ENCODE measurements around the gene EZR. TPM values are rescaled to one million over a fixed set of nuclear protein-coding genes. Genes with fewer than 3 reads are reported as not detected.

Gene EZR
- total and polyA plus RNA-seq, 10 of the 15 experiments (the other 5 are each of a cell fraction or from before 2014, with no cell fraction given) = 79.1 to 282 (median 161) TPM

- intact Hi-C loops (cut with micrococcal nuclease; ENCODE audit: unreplicated experiment) (loop anchor here (5.0 kb wide), 1 partner anchor 71 kb away; no protein-coding TSS in a partner anchor), in situ Hi-C loops (cut with MboI) (no loop called here)
- Histone ChIP-seq H4K20me1 (ENCODE audit: control insufficient read depth, insufficient read depth) (no peaks in the 10 kb centered on the region; the same call in 1 of the 2 replicates), H3K36me3 (ENCODE audit: control insufficient read depth in 2 of 2, insufficient read depth in 2 of 2, low read length in 1 of 2) (peaks cover 56 to 58% of the 10 kb centered on the region in 2 experiments), H3K27me3 (replicated peaks in 1 of 2; ENCODE audit: control insufficient read depth in 2 of 2, insufficient read depth in 2 of 2, low read length in 1 of 2) (no peaks in the 10 kb centered on the region), H3K9me3 (replicated peaks; ENCODE audit: control insufficient read depth, insufficient read depth, low read length) (no peaks in the 10 kb centered on the region), H3K9ac (ENCODE audit: control insufficient read depth, insufficient read depth, low read length) (no peak overlapping the region), H2AFZ (ENCODE audit: control insufficient read depth, low read depth, low read length) (no peak overlapping the region), H3K27ac (ENCODE audit: control insufficient read depth, insufficient read depth) (no peak overlapping the region), H3K4me1 (ENCODE audit: control insufficient read depth, insufficient read depth, low read length) (no peaks in the 10 kb centered on the region), H3K4me3 (no peak overlapping the region), H3K4me2 (ENCODE audit: control insufficient read depth, insufficient read depth) (no peak overlapping the region), H3K79me2 (ENCODE audit: control insufficient read depth, insufficient read depth, low read length) (peaks cover 2% of the 10 kb centered on the region)
- TF ChIP-seq, protein P1, sequence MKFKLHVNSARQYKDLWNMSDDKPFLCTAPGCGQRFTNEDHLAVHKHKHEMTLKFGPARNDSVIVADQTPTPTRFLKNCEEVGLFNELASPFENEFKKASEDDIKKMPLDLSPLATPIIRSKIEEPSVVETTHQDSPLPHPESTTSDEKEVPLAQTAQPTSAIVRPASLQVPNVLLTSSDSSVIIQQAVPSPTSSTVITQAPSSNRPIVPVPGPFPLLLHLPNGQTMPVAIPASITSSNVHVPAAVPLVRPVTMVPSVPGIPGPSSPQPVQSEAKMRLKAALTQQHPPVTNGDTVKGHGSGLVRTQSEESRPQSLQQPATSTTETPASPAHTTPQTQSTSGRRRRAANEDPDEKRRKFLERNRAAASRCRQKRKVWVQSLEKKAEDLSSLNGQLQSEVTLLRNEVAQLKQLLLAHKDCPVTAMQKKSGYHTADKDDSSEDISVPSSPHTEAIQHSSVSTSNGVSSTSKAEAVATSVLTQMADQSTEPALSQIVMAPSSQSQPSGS (IDR thresholded peaks at IDR 0.05; ENCODE audit: low read length) = no peak
- TF ChIP-seq MXI1 (IDR thresholded peaks at IDR 0.05; ENCODE audit: low read depth, low read length) (no peak), SMARCA5 (IDR thresholded peaks at IDR 0.05) (no peak), RAD21 (IDR thresholded peaks at IDR 0.05; ENCODE audit: insufficient read depth, low read depth, low read length) (no peak), BHLHE40 (IDR thresholded peaks at IDR 0.05; ENCODE audit: borderline replicate concordance in 1 of 2, low read depth in 2 of 2, low read length in 1 of 2) (no peak), SUZ12 (IDR thresholded peaks at IDR 0.05; ENCODE audit: unreplicated experiment) (no peak), PRDM15 (CRISPR knock-in tag; IDR thresholded peaks at IDR 0.05) (no peak), NR2C1 (IDR thresholded peaks at IDR 0.05) (no peak), WRNIP1 (IDR thresholded peaks at IDR 0.05; ENCODE audit: borderline replicate concordance, low read depth, low read length) (no peak)
- TF ChIP-seq, protein P2, sequence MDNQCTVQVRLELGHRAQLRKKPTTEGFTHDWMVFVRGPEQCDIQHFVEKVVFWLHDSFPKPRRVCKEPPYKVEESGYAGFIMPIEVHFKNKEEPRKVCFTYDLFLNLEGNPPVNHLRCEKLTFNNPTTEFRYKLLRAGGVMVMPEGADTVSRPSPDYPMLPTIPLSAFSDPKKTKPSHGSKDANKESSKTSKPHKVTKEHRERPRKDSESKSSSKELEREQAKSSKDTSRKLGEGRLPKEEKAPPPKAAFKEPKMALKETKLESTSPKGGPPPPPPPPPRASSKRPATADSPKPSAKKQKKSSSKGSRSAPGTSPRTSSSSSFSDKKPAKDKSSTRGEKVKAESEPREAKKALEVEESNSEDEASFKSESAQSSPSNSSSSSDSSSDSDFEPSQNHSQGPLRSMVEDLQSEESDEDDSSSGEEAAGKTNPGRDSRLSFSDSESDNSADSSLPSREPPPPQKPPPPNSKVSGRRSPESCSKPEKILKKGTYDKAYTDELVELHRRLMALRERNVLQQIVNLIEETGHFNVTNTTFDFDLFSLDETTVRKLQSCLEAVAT (IDR thresholded peaks at IDR 0.05) = no peak
- TF ChIP-seq, protein P3, sequence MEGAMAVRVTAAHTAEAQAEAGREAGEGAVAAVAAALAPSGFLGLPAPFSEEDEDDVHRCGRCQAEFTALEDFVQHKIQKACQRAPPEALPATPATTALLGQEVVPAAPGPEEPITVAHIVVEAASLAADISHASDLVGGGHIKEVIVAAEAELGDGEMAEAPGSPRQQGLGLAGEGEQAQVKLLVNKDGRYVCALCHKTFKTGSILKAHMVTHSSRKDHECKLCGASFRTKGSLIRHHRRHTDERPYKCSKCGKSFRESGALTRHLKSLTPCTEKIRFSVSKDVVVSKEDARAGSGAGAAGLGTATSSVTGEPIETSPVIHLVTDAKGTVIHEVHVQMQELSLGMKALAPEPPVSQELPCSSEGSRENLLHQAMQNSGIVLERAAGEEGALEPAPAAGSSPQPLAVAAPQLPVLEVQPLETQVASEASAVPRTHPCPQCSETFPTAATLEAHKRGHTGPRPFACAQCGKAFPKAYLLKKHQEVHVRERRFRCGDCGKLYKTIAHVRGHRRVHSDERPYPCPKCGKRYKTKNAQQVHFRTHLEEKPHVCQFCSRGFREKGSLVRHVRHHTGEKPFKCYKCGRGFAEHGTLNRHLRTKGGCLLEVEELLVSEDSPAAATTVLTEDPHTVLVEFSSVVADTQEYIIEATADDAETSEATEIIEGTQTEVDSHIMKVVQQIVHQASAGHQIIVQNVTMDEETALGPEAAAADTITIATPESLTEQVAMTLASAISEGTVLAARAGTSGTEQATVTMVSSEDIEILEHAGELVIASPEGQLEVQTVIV (IDR thresholded peaks at IDR 0.05; ENCODE audit: borderline replicate concordance, partially characterized antibody) = no peak
- FAIRE-seq (no peak), DNase-seq (ENCODE audit: low read depth, low spot score) (no peak), ATAC-seq (no peak)
- WGBS (ENCODE audit: insufficient coverage, insufficient replicate concordance, low lambda C conversion rate, missing lambda C conversion rate) = 97% methylated on average over 6 of the region's 6 CpGs
- ChIA-PET POLR2A (interaction anchor here (0.5 kb wide), 1 partner anchor 30 kb away, joined by 4 read pairs; no protein-coding TSS in a partner anchor), SMC1A (ENCODE audit: uncharacterized antibody, unreplicated experiment) (no interaction called here), RAD21 (ENCODE audit: unreplicated experiment) (no interaction called here), CTCF (interaction anchor here (1.2 to 1.3 kb wide), 2 partner anchors 9 to 119 kb away, joined by 3 to 4 read pairs; no protein-coding TSS in a partner anchor)
- BruUV-seq (replicated peaks) = no TSS peak
These were observed 41.1 kb downstream of the EZR start for GRCh38 chr6:158778005-158778527.
